GM23248 (cell line): ENCODE results near the gene TSPAN13.

Experiments
- EZH2 ChIP-seq: fragments of 200-600 bp; sonication (generic); IDR thresholded peaks from 2 replicates; pipeline ENCODE4 v1.6.1; 2018; ENCODE audit warnings: antibody characterized with exemption, mild to moderate bottlenecking; ENCODE audit not compliant: insufficient read depth, poor library complexity, severe bottlenecking
- EZH2phosphoT487 ChIP-seq: fragments of 200-600 bp; sonication (generic); IDR thresholded peaks from 2 replicates; pipeline ENCODE4 v1.6.1; 2018; ENCODE audit warnings: antibody characterized with exemption, moderate library complexity, mild to moderate bottlenecking, low read depth; ENCODE audit not compliant: insufficient read depth

DNA sequence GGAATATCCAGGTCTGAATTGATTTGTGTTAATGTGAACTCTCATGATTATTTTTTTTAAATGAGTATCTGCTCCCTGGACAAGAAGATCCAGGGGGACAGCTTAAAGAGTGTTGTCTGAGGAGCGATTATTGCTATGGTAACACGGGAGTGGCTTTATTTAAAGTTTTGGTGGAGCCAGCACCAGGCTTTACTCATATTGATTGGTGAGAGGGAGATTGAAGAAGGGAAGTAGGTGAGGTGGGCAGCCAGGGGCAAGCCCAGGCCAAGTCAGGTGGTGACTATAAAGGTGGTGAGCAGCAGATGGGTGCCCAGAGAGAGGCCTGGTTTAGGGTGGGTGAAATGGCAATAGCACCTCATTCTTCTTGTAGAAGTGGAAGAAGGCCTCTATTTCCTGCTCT is 61.4 kb downstream of the TSPAN13 start:
- TF ChIP-seq EZH2 (no peak), EZH2phosphoT487 (no peak)
